Measurements from ENCODE around the gene KCNIP1.

KCNIP1 gene

DNA sequence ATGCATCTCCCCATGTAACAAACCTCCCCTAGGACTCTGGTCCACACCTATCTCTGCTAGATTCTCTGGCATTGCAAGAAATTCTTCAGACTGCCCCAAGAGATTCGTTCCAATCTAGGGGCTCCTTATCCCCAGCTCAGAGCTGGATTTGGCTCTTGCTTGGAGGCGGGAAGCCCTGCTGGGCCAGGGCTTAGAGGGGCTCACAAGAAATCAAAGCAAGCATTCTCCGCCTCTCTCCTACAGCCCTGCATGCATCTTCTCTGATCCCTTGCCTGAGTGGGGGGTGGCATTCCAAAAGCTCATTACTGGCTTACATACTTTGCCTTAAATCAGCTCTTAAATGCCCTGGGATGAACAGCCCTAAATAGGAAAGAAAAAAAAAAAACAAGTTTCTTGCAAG lies 75.8 kb downstream of the KCNIP1 start:
- in situ Hi-C loops (cut with HindIII; ENCODE audit: low sequenced_read_pairs): no loop called here
- TF ChIP-seq, protein P1, sequence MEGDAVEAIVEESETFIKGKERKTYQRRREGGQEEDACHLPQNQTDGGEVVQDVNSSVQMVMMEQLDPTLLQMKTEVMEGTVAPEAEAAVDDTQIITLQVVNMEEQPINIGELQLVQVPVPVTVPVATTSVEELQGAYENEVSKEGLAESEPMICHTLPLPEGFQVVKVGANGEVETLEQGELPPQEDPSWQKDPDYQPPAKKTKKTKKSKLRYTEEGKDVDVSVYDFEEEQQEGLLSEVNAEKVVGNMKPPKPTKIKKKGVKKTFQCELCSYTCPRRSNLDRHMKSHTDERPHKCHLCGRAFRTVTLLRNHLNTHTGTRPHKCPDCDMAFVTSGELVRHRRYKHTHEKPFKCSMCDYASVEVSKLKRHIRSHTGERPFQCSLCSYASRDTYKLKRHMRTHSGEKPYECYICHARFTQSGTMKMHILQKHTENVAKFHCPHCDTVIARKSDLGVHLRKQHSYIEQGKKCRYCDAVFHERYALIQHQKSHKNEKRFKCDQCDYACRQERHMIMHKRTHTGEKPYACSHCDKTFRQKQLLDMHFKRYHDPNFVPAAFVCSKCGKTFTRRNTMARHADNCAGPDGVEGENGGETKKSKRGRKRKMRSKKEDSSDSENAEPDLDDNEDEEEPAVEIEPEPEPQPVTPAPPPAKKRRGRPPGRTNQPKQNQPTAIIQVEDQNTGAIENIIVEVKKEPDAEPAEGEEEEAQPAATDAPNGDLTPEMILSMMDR (IDR thresholded peaks at IDR 0.05; ENCODE audit: low read depth, low read length): no peak
- H3K4me3 ChIP-seq (ENCODE audit: low read depth, low read length): no peak overlapping the region
- DNase-seq (ENCODE audit: low read depth, low spot score): no peak

DNA sequence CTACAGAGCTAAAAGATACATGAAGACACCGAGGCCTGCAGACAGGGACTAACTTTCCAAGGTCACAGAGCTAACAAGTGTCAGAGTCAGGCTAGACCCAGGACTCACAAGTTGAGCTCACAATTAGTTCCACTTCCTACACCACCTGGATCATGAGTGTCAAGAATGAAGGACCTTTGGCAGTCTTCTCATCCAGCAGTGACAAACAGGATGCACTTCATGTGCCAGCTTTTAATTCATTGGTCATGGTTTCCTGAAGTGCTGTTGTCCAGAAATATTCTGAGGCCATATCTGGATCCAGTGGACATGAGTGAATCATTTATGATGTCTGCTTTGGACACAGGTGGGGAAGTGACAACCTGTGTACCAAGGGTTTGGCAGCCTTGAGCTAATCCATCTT lies 77.4 kb downstream of the KCNIP1 start:
- in situ Hi-C loops (cut with HindIII; ENCODE audit: low sequenced_read_pairs): no loop called here

DNA sequence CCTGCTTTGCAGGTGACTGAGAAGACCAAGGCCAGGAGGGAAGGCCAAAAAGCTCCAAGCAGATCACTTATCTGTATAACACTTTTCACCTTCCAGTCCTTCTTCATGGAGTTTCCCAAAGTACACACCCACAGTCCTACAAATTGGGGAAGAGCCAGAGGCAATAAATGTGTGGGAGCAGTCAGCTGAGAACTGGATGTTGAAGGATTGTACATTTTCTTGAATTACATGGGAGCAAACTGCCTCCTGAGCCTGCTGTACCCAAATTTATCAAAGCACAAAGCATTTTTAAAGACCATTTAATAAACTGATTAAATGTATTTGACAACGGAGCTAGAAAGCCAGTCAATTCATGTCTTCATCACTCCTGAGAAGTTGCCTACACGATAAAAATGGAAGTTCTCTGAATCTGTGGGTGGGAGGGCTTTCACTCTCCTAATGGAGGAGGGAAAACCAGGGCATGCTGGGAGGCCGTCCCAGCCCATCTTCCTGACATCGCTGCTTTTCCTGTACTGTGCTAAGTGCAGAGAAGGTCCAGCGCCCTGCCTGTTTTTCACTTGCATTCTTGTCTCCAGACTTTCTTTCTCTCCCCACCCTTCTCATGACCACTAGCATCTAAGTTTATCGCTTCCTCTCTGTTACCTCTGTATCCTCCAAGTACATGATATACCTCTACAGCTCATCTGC lies 79.0 kb downstream of the KCNIP1 start:
- TF ChIP-seq, protein P1 (IDR thresholded peaks at IDR 0.05; ENCODE audit: low read depth, low read length): no peak
- H3K4me3 ChIP-seq (ENCODE audit: low read depth, low read length): no peak overlapping the region
- in situ Hi-C loops (cut with HindIII; ENCODE audit: low sequenced_read_pairs): no loop called here
- DNase-seq (ENCODE audit: low read depth, low spot score): no peak

More for the DNA sequence above, 77.4 kb downstream of the KCNIP1 start:
- TF ChIP-seq, protein P1 (IDR thresholded peaks at IDR 0.05; ENCODE audit: low read depth, low read length): no peak
- DNase-seq (ENCODE audit: low read depth, low spot score): no peak
- no peak overlapping the region for H3K4me3 ChIP-seq (ENCODE audit: low read depth, low read length)

DNA sequence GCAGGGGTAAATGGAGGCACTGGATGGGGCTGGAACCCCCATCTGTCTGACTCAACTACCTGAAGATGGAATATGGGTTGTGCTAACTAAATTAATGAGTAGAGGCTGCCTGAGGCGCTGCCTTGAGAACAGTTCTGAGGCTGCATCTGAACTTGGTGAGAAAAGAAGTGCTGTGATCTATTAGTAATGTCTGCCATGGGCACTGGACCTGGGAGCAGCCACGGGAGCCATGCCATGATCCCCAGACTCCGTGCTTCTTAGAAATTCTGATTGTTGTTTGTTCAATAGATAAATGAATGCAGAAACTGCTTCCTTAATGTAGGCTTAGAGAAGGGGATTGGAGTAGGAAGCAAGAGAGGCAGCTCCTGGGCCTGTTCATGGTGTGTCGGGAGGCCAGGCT lies 80.2 kb downstream of the KCNIP1 start:
- in situ Hi-C loops (cut with HindIII; ENCODE audit: low sequenced_read_pairs): no loop called here
- no peak overlapping the region for H3K4me3 ChIP-seq (ENCODE audit: low read depth, low read length)
- no peak for DNase-seq (ENCODE audit: low read depth, low spot score)
- TF ChIP-seq, protein P1 (IDR thresholded peaks at IDR 0.05; ENCODE audit: low read depth, low read length): no peak

DNA sequence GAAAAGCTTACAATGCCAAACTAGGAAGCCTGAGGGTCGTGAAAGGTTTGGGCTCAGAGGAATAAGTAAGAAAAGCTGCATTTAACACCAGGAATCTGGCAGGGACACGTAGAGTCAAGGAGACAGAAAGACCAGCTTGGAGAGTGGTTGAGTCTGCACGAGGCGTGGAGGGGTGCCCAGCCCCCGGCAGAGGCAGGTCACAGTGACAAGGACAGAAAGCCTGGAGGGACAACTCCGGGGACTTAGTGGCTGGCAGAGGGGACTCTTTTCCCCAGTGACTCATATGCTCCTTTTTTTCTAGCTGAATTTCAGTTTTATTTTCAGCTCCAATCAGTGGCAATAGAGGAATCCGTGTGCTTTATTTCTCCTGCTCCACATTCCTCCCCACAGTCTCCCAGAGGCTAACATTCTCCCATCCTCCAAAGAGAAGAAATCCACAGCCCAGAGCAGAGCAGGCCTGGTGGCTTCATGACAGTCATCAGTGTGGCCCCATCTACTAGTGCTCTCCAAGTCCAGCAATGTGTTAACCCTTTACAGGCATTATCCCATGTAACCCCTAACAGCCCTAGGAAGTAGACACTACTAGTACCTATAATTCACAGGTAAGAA lies 80.7 kb downstream of the KCNIP1 start:
- H3K4me3 ChIP-seq (ENCODE audit: low read depth, low read length): no peak overlapping the region
- TF ChIP-seq, protein P1 (IDR thresholded peaks at IDR 0.05; ENCODE audit: low read depth, low read length): no peak
- in situ Hi-C loops (cut with HindIII; ENCODE audit: low sequenced_read_pairs): no loop called here
- no peak for DNase-seq (ENCODE audit: low read depth, low spot score)

DNA sequence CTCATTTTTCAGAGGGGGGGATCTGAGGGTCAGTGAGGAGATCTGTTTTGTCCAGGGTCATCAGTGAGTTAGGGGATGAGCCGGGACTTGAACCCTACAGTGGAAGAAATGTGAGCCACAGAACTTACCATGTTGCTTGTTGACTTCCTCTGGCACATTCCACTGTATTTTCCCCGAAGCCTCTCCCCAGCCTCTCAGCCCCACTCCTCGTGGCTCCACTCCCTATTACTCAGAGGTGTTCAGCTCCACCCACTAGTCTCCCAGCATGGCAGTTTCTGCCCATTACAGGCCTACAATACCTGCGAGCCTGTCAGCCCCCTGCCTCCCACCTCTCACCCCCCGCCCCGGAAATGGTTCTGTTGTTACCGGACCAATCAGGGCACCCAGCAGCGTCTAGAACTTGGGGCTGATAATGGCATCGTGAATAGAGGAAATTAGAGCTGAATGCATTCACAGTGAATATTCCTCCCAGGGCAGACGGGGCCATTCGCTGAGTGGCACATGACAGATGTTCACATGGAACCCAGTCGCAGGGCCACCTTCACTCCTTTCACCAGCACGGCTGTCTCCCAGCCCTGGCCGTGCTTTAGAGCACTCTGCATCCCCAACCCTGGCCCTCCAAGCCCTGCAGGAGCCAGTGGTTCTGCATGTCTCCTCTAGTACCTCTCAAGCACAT lies 81.6 kb downstream of the KCNIP1 start:
- H3K4me3 ChIP-seq (ENCODE audit: low read depth, low read length): no peak overlapping the region
- TF ChIP-seq, protein P1 (IDR thresholded peaks at IDR 0.05; ENCODE audit: low read depth, low read length): no peak
- in situ Hi-C loops (cut with HindIII; ENCODE audit: low sequenced_read_pairs): no loop called here
- DNase-seq (ENCODE audit: low read depth, low spot score): no peak
